NCI-H2081 treated with DMSO at 0.1 percent for 48 hours (cell line): ENCODE data around the gene CACNA1G.

Experiments
- DNase-seq: peaks from one replicate; lab custom pipeline; 2025; lab: John Stamatoyannopoulos, UW

Gene CACNA1G

DNA sequence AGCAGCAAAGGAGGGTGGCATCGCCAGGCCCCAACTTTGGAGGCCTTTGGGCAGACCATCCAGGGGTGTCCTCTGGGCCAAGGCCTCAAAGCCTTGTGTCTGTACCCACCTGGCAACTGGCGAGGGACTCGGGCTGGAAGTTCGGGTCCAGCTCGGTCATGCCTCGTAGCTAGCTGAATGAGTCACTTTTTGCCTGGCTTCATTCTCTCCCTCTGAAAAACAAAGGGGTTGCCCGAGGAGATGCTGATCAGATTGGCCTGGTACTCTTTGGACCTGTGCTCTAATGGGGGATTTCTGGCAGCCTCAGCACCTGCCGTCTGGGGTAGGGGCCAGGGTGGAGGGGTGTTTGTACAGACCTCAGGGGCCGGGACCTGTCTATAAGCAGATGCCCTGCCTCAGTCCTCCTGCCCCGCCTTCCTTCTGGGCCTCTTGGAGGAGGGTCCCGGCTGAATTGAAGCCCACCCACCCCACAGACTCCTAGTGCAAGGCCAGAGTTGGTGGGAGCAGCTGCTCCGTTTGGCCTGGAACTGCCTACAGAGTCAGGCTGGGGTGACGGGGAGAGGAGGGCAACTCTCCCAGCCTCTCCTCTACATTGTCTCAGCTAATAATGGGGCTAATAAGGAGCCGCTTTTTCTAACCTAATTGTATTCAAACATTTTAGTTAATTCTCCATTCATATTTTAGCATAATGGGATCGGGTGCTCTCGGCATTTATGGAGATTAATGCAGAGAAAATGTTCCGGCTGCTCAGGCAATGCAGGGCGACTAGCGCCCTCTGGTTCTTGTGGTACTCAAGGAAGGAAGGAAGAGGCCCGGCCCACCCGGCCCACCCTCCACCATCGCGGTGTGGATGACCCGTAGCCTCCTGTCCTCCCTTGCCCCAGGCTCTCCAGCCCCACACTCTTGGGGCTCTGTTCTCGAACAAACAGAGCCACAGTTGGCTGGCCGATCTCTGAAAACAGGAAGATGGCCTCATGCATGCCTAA is 52.8 kb downstream of the CACNA1G start:
- DNase-seq, result no peak

- no peak for DNase-seq
These were observed 54.0 kb downstream of the CACNA1G start for GRCh38 chr17:50614471-50615051.

- no peak for DNase-seq
These were observed 55.3 kb downstream of the CACNA1G start for GRCh38 chr17:50615828-50616227.

- no peak for DNase-seq
These were observed 57.8 kb downstream of the CACNA1G start for GRCh38 chr17:50618300-50618699.

DNA sequence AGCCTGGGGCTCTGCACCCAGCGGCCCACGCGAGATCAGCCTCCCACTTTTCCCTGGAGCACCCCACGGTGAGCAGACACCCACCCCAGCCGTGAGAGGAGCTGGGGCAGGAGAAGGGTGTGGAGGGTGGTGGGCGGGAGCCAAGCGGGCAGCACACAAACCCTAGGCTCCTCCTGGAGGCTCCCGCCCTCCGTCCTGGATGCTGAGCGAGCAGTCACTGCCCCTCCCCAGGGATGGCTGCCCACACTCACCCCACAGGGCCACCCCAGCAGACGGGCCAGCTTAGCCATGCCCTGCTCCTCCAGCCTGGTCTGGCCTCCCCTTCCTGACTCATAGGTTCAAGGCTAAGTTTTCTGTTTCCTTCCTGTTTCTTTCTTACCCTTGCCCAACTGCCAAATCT is 58.4 kb downstream of the CACNA1G start:
- no peak for DNase-seq

GRCh38 chr17:50619489-50619888 is 59.0 kb downstream of the CACNA1G start:
- no peak for DNase-seq

DNA sequence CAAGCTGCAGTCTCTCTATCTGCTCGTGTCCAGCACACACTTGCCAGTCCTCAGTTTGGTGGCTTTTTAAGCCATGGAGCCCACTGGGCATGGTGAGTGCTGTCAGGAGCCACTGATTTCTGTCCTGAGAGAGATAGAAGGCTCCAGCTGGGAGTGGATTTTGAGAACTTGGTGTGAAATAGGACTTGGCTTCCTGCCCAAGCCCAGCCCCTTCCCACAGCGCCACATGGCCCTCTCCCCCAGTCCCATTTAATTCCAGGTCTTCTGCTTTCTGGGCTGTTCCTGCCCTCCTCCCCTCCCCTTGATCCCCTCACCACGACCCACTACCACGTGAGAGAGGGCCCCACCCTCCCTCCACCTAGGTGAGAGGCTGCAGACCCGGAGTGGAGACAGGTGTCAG is 59.7 kb downstream of the CACNA1G start:
- DNase-seq, result no peak

- no peak for DNase-seq
These were observed 60.3 kb downstream of the CACNA1G start for GRCh38 chr17:50620858-50621257.

DNA sequence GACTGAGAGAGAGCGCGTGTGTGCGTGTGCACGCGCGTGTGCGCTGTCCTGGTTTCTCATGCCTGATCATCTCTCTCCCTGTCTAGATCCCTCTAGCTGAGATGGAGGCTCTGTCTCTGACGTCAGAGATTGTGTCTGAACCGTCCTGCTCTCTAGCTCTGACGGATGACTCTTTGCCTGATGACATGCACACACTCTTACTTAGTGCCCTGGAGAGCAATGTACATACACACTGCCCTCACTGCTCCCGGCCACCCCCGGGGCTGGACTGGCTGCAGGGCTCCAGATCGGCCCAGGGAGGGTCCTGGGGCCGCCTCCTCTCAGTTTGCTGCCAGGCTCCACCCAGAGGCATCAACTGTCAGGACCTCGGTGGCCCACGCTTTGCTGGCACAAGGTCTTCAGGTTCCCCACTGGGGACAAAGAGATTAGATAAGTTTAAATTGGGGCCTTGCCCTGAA is 61.1 kb downstream of the CACNA1G start:
- DNase-seq, result no peak

DNA sequence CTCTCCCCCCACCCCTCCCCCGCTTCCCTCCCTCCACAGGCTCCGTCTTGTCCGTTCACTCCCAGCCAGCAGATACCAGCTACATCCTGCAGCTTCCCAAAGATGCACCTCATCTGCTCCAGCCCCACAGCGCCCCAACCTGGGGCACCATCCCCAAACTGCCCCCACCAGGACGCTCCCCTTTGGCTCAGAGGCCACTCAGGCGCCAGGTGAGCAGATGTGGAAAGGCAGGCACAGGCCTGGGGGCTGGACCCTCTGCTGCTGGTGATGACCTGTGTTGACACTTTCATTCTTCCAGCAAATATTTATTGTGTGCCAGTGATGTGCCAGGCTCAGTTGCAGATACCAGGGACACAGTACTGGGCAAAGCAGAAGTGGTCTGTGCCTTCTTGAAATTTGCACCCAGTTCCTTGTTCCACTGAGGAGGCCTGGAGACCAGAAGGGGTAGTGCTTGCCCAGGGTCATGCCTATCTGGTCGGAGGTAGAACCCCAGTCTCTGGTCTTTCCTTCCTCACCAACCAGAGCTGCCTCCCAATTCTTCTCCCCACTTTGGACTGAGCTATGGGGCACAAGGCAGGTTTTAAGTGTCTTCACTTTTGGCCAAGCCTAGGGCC is 63.9 kb downstream of the CACNA1G start:
- DNase-seq, result no peak

DNA sequence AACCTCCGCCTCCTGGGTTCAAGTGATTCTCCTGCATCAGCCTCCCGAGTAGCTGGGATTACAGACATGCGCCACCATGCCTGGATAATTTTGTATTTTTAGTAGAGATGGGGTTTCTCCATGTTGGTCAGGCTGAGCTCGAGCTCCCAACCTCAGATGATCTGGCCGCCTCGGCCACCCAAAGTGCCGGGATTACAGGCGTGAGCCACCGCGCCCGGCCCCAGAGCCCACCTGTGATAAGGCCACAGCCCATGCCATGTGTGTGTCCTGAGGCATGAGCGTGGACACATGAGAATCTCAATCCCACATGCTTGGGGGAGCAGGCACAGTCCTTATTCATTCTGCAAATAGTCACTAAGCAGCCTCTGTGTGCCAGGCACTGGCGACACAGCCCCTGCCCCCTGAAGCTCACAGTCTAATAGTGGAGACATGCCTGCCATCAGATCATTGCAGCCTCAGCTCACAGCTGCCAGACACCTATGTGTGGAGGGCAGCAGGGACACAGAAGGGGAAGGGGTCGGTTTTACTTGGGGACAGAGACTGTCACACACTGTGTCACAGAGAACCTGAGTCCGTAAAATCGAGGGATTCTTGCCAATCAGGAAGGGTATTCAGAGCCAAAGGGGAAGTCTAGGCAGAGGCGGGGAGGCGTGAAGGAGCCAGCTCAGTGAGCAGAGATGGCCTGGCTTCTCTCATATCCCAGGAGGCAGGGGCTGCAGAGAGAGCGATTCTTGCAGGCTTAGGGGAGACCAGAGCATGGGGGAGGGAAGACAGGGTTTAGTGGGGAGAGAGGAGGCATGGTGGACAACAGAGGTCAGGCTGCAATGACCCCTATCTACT is 64.7 kb downstream of the CACNA1G start:
- DNase-seq, result no peak

DNA sequence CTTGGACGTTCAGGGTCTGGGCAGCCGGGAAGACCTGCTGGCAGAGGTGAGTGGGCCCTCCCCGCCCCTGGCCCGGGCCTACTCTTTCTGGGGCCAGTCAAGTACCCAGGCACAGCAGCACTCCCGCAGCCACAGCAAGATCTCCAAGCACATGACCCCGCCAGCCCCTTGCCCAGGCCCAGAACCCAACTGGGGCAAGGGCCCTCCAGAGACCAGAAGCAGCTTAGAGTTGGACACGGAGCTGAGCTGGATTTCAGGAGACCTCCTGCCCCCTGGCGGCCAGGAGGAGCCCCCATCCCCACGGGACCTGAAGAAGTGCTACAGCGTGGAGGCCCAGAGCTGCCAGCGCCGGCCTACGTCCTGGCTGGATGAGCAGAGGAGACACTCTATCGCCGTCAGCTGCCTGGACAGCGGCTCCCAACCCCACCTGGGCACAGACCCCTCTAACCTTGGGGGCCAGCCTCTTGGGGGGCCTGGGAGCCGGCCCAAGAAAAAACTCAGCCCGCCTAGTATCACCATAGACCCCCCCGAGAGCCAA is 65.6 kb downstream of the CACNA1G start:
- no peak for DNase-seq

- no peak for DNase-seq
These were observed 66.7 kb downstream of the CACNA1G start for GRCh38 chr17:50627036-50627781.

DNA sequence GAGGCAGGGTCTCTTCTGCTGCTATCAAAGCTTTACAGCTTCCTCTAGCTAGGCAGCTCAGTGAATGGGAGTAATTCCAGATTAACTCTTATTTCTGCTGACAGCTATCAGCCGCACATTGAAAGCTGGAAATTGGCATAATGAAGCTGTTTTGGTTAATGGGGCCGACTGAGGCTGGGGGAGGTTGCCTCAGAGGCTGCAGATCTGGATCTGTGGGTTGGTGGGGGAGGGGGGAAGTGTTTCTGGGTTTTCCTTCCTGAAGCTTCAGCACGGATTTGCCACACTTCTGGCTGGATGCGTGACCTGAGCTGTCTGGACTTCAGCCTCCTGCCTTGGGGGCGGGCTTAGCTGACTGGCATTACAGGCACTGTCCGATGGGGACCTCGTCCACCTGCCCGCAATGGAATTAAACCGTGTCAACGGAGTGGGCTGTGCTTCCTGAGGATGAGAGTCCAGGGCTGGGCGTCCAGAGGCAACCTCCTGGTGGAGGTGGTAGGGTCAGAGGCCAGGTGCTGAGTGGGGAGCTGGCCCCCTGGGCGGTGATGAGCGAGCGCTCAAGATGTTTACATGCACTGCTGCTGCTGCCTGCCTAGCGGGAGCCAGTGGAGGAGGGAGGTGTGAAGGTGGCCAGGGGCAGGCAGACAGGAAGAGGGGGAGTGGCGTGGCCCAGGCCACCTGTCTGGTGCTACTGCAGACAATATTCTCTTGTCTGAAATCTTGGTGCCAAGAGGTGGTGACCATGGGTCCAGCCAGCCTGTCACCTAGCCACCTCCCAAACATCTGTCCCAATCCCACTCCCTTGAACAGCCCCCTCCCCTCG is 67.5 kb downstream of the CACNA1G start:
- DNase-seq, result no peak

DNA sequence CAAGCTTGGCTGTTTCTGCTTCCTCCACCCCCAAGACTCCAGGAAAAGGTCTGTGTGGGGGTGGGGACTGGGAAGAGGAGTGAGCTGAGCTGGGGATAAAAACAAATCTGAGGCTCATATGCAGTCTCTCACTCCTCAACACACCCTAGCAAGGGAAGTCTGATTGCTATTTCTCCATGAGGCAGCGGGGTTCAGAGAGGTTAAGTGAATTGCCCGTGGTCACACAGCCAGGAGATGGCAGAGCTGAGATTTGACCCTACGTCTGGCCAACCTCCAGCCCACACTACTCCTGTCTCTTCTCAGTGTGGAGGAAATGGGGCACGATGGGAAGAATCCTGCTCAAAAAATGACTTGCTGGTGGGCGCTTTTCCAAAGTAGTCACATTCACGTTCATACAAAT is 69.4 kb downstream of the CACNA1G start:
- DNase-seq, result no peak

DNA sequence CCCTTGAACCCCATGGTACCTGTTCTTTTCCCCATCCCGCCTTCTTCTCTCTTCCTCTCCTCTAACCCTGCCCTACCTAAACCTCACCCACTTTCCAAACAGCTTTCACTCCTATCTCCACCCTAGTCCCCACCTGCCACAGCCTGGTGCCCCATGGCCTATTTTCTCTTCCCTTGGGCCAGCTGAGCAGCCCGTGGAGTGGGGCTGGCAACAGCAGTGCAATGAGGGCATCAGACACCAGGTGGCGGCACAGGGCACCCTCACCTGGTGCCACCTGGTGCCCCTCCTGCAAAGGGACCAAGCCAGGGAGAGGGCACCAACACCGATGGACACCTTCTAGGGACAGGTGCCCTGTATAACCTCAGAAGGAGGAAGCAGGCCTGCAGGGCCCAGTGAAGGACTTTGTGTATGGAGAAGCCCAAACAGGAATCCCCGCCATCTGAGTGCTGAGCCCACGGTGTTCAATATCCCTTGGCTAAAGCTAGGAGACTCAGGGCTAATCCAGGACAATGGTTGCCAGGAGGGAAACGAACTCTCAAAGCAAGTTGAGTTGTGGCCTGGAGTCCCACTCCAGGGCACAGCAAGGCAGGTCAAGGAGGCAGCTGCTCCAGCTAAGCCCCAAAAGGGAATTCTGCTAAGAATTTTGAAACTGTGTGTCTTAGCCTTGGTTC is 70.1 kb downstream of the CACNA1G start:
- no peak for DNase-seq

- no peak for DNase-seq
These were observed 70.8 kb downstream of the CACNA1G start for GRCh38 chr17:50631195-50631907.

GRCh38 chr17:50631908-50632571 is 71.5 kb downstream of the CACNA1G start:
- DNase-seq, result no peak
